H1 (cell line): Measurements from ENCODE around the gene NEK4. TPM values are rescaled to one million over a fixed set of nuclear protein-coding genes. Genes with fewer than 3 reads are reported as not detected.

Experiments used
- CTCF ChIA-PET: fragments of 300-600 bp; sonication (Branson Sonifier 250); formaldehyde crosslinking; loops from one replicate; lab custom pipeline; 2021; ENCODE audit not compliant: partially characterized antibody; lab: Charles Lee
- POLR2A ChIA-PET: fragments of 300-600 bp; sonication (Branson Sonifier 250); formaldehyde crosslinking; loops from one replicate; lab custom pipeline; 2021; ENCODE audit warnings: inconsistent platforms; ENCODE audit not compliant: partially characterized antibody; lab: Charles Lee
- DNase-seq, 2 experiments: peaks; one replicate each; pipeline versions ENCODE4 v3.0.0 to v3.0.0-alpha.2; 2010 to 2022; ENCODE audit warnings: low spot score in 2 of 2, low read depth in 1 of 2, mixed read lengths in 1 of 2
- FAIRE-seq: peaks from 2 replicates; lab custom pipeline; 2011; peaks lifted over from hg19 to GRCh38; lab: Jason Lieb, UNC
- H2AFZ ChIP-seq: 2 replicates; pipeline ENCODE4 v1.8.1; 2012; ENCODE audit warnings: low read length, inconsistent platforms
- H2AK5ac ChIP-seq: 2 replicates; pipeline ENCODE4 v1.6.1; 2013; ENCODE audit warnings: low read depth, low read length
- H2BK120ac ChIP-seq: replicated peaks from 2 replicates; pipeline ENCODE3; 2013; ENCODE audit warnings: low read depth, low read length, inconsistent platforms
- H2BK12ac ChIP-seq: 2 replicates; pipeline ENCODE4 v1.6.1; 2013; ENCODE audit warnings: low read depth, low read length
- H2BK15ac ChIP-seq: 2 replicates; pipeline ENCODE4 v1.6.1; 2013; ENCODE audit warnings: low read length
- H2BK20ac ChIP-seq: 2 replicates; pipeline ENCODE4 v1.6.1; 2013; ENCODE audit warnings: low read length
- H2BK5ac ChIP-seq: 2 replicates; pipeline ENCODE4 v1.6.1; 2013; ENCODE audit warnings: low read depth, low read length
- H3K14ac ChIP-seq: 2 replicates; pipeline ENCODE4 v1.6.1; 2013; ENCODE audit warnings: inconsistent platforms; ENCODE audit not compliant: insufficient read length
- H3K18ac ChIP-seq: 2 replicates; pipeline ENCODE4 v1.6.1; 2013; ENCODE audit warnings: low read length; ENCODE audit errors: extremely low read depth
- H3K23ac ChIP-seq: 2 replicates; pipeline ENCODE4 v1.6.1; 2013; ENCODE audit warnings: inconsistent platforms; ENCODE audit not compliant: insufficient read length
- H3K23me2 ChIP-seq: 2 replicates; pipeline ENCODE4 v1.6.1; 2013; ENCODE audit warnings: low read depth, low read length
- H3K27ac ChIP-seq: 2 replicates; pipeline ENCODE4 v1.6.1; 2011; ENCODE audit warnings: low read depth, low read length, inconsistent platforms
- H3K27me3 ChIP-seq, 4 experiments: replicated peaks in 1 of 4; 1 replicate in 1 of 4; 2 replicates in 3 of 4; pipeline versions ENCODE4 v1.6.1 to v1.8.1; 2011 to 2013; ENCODE audit warnings: low read length in 3 of 4, mild to moderate bottlenecking in 3 of 4, inconsistent platforms in 2 of 4, mixed read lengths in 2 of 4, moderate library complexity in 1 of 4; ENCODE audit not compliant: control insufficient read depth in 3 of 4, insufficient read depth in 3 of 4; ENCODE audit errors: extremely low read depth in 1 of 4
- H3K36me3 ChIP-seq, 4 experiments: 2 replicates each; pipeline versions ENCODE4 v1.6.1 to v1.8.1; 2011 to 2013; ENCODE audit warnings: mild to moderate bottlenecking in 4 of 4, low read length in 3 of 4, moderate library complexity in 2 of 4, control low read depth in 1 of 4, inconsistent platforms in 1 of 4; ENCODE audit not compliant: insufficient read depth in 4 of 4, control insufficient read depth in 2 of 4
- H3K4ac ChIP-seq: replicated peaks from 2 replicates; pipeline ENCODE3; 2013; ENCODE audit warnings: low read length, low read depth, mixed read lengths, inconsistent platforms; ENCODE audit not compliant: insufficient read length
- H3K4me1 ChIP-seq, 4 experiments: replicated peaks in 1 of 4; 1 replicate in 1 of 4; 2 replicates in 3 of 4; pipeline versions ENCODE4 v1.6.1 to v1.8.1; 2011 to 2013; ENCODE audit warnings: low read length in 3 of 4, inconsistent platforms in 2 of 4, mixed read lengths in 1 of 4; ENCODE audit not compliant: insufficient read depth in 4 of 4, control insufficient read depth in 3 of 4
- H3K4me2 ChIP-seq, 2 experiments: 2 replicates each; pipeline versions ENCODE4 v1.6.1 to v1.8.1; 2011 to 2013; ENCODE audit warnings: low read depth in 2 of 2, low read length in 2 of 2, control low read depth in 1 of 2, inconsistent platforms in 1 of 2, mild to moderate bottlenecking in 1 of 2; ENCODE audit not compliant: insufficient read depth in 1 of 2
- H3K4me3 ChIP-seq, 4 experiments: fragments of 200-600, 300-600 bp in 1 of 4; sonication (generic), shearing (Covaris generic), sonication (Bioruptor Twin) in 1 of 4; 2 replicates each; pipeline versions ENCODE4 v1.5.1 to v1.8.1; 2011 to 2016; ENCODE audit warnings: low read length in 4 of 4, low read depth in 3 of 4, control low read depth in 2 of 4, inconsistent platforms in 2 of 4, mild to moderate bottlenecking in 2 of 4, mixed read lengths in 1 of 4, moderate library complexity in 1 of 4; ENCODE audit not compliant: insufficient read depth in 2 of 4; ENCODE audit errors: extremely low read depth in 1 of 4
- H3K56ac ChIP-seq: replicated peaks from 2 replicates; pipeline ENCODE3; 2013; ENCODE audit warnings: low read depth, mild to moderate bottlenecking, mixed read lengths, low read length, inconsistent platforms; ENCODE audit not compliant: insufficient read length
- H3K79me1 ChIP-seq: 2 replicates; pipeline ENCODE4 v1.6.1; 2013; ENCODE audit warnings: low read depth, low read length, control low read depth
- H3K79me2 ChIP-seq, 2 experiments: 2 replicates each; pipeline versions ENCODE4 v1.6.1 to v1.8.1; 2012 to 2013; ENCODE audit warnings: low read length in 2 of 2, mild to moderate bottlenecking in 2 of 2, inconsistent platforms in 1 of 2; ENCODE audit not compliant: insufficient read depth in 2 of 2, control insufficient read depth in 1 of 2
- H3K9ac ChIP-seq, 4 experiments: replicated peaks in 1 of 4; 1 replicate in 1 of 4; 2 replicates in 3 of 4; pipeline versions ENCODE4 v1.6.1 to v1.8.1; 2011 to 2013; ENCODE audit warnings: low read depth in 3 of 4, low read length in 3 of 4, control low read depth in 2 of 4, mild to moderate bottlenecking in 2 of 4, moderate library complexity in 2 of 4, inconsistent platforms in 1 of 4; ENCODE audit errors: extremely low read depth in 1 of 4
- H3K9me3 ChIP-seq, 2 experiments: 2 replicates each; pipeline versions ENCODE4 v1.6.1 to v1.8.1; 2012 to 2013; ENCODE audit warnings: mild to moderate bottlenecking in 2 of 2, moderate library complexity in 2 of 2, control low read depth in 1 of 2, inconsistent platforms in 1 of 2, low read depth in 1 of 2, low read length in 1 of 2, mixed read lengths in 1 of 2; ENCODE audit not compliant: insufficient read depth in 2 of 2
- H4K20me1 ChIP-seq, 2 experiments: replicated peaks in 1 of 2; 2 replicates each; pipeline versions ENCODE3 to v1.8.1; 2011 to 2013; ENCODE audit warnings: inconsistent platforms in 2 of 2, low read length in 2 of 2, mild to moderate bottlenecking in 1 of 2; ENCODE audit not compliant: insufficient read depth in 2 of 2, control insufficient read depth in 1 of 2
- H4K5ac ChIP-seq: 2 replicates; pipeline ENCODE4 v1.6.1; 2013; ENCODE audit warnings: low read length, low read depth, mixed read lengths, inconsistent platforms; ENCODE audit not compliant: insufficient read length
- H4K8ac ChIP-seq: 2 replicates; pipeline ENCODE4 v1.8.0; 2013; ENCODE audit warnings: mild to moderate bottlenecking, moderate library complexity, low read length, inconsistent platforms; ENCODE audit not compliant: insufficient read depth; ENCODE audit errors: extremely low read depth
- H4K91ac ChIP-seq: replicated peaks from 2 replicates; pipeline ENCODE3; 2013; ENCODE audit warnings: low read length, mixed read lengths, inconsistent platforms; ENCODE audit not compliant: insufficient read length
- ASH2L ChIP-seq: fragments of 200-600, 300-600 bp; sonication (generic); IDR thresholded peaks from one replicate; pipeline ENCODE4 v1.7.1; 2017; ENCODE audit warnings: low read length
- BCL11A ChIP-seq, 2 experiments: IDR thresholded peaks; one replicate each; pipeline ENCODE4 v1.6.1; 2011; ENCODE audit warnings: low read depth in 2 of 2, low read length in 2 of 2, mild to moderate bottlenecking in 2 of 2
- EGR1 ChIP-seq: IDR thresholded peaks from 2 replicates; pipeline ENCODE4 v1.6.1; 2011; ENCODE audit warnings: low read depth, low read length, borderline replicate concordance
- EP300 ChIP-seq, 2 experiments: IDR thresholded peaks; 1 replicate in 1 of 2; 2 replicates in 1 of 2; pipeline ENCODE4 v1.6.1; 2011 to 2012; ENCODE audit warnings: low read depth in 2 of 2, low read length in 2 of 2, mild to moderate bottlenecking in 2 of 2, borderline replicate concordance in 1 of 2, inconsistent platforms in 1 of 2, moderate library complexity in 1 of 2
- GABPA ChIP-seq: IDR thresholded peaks from 2 replicates; pipeline ENCODE4 v1.6.1; 2011; ENCODE audit warnings: mild to moderate bottlenecking, low read length, moderate library complexity, borderline replicate concordance; ENCODE audit not compliant: insufficient read depth
- HDAC2 ChIP-seq, 2 experiments: fragments of 300-600 bp in 1 of 2; sonication (generic) in 1 of 2; IDR thresholded peaks; 2 replicates each; pipeline ENCODE4 v1.6.1; 2011 to 2012; ENCODE audit warnings: low read depth in 2 of 2, low read length in 2 of 2, mild to moderate bottlenecking in 2 of 2, moderate library complexity in 2 of 2, borderline replicate concordance in 1 of 2, inconsistent platforms in 1 of 2
- KDM4A ChIP-seq: IDR thresholded peaks from one replicate; pipeline ENCODE4 v1.7.1; 2012; ENCODE audit warnings: low read depth, mild to moderate bottlenecking, moderate library complexity, low read length, inconsistent platforms; ENCODE audit not compliant: severe bottlenecking
- NANOG ChIP-seq: IDR thresholded peaks from 2 replicates; pipeline ENCODE4 v1.6.1; 2011; ENCODE audit warnings: low read length, low read depth, mild to moderate bottlenecking, inconsistent platforms; ENCODE audit not compliant: insufficient read depth, poor library complexity, severe bottlenecking
- POLR2A ChIP-seq, 2 experiments: IDR thresholded peaks; 1 replicate in 1 of 2; 2 replicates in 1 of 2; pipeline ENCODE4 v1.6.1; 2011; ENCODE audit warnings: low read depth in 2 of 2, low read length in 2 of 2, mild to moderate bottlenecking in 2 of 2; ENCODE audit errors: control extremely low read depth in 1 of 2
- POLR2AphosphoS5 ChIP-seq: IDR thresholded peaks from 2 replicates; pipeline ENCODE4 v1.6.1; 2011; ENCODE audit warnings: low read depth, low read length
- SIRT6 ChIP-seq: IDR thresholded peaks from one replicate; pipeline ENCODE4 v1.7.1; 2012; ENCODE audit warnings: low read length, inconsistent platforms
- SRF ChIP-seq: IDR thresholded peaks from 2 replicates; pipeline ENCODE4 v1.6.1; 2011; ENCODE audit warnings: mild to moderate bottlenecking, low read depth, low read length, moderate library complexity
- TBP ChIP-seq: IDR thresholded peaks from 2 replicates; pipeline ENCODE4 v1.6.1; 2011; ENCODE audit warnings: low read depth, low read length, improper control_type of control experiment
- ZNF274 ChIP-seq: IDR thresholded peaks from 2 replicates; pipeline ENCODE4 v1.7.0; 2012; ENCODE audit warnings: low read length, borderline replicate concordance; ENCODE audit errors: extremely low read depth
- WGBS, 2 experiments: shearing (Covaris generic) in 1 of 2; methylation state at CpG; one replicate each; pipeline versions ENCODE4 v1.1.6 to v1.1.7; 2013 to 2015; ENCODE audit warnings: low lambda C conversion rate in 2 of 2, mixed read lengths in 2 of 2, inconsistent platforms in 1 of 2, low coverage in 1 of 2, missing lambda C conversion rate in 1 of 2; ENCODE audit not compliant: insufficient replicate concordance in 2 of 2, insufficient coverage in 1 of 2, insufficient read length in 1 of 2; ENCODE audit errors: extremely low coverage in 1 of 2, missing lambda C conversion rate in 1 of 2; 5-methylcytosine and 5-hydroxymethylcytosine counted together
- polyA plus RNA-seq, 7 experiments: library from polyadenylated mRNA; depleted of rRNA in 3 of 7; stranded (reverse) in 5 of 7; unstranded in 2 of 7; fragments of >200 nt in 5 of 7; fragments of 200-250 nt in 2 of 7; gene quantifications; 1 replicate in 5 of 7; 2 replicates in 1 of 7; 4 replicates in 1 of 7; pipeline versions ENCODE4 v1.2.1 to v1.2.3, GENCODE V29; 2011 to 2013; ENCODE audit warnings: missing spikeins in 2 of 7, mixed read lengths in 2 of 7
- total RNA-seq: library from RNA; stranded (reverse); fragmentation: NEBNext Ultra II Directional; extraction: Animal tissue kit (Norgen Biotek cat#: 25700); gene quantifications from 2 replicates; pipeline ENCODE4 v1.2.1, GENCODE V29; 2021
- TF ChIP-seq, protein P1 (sequence below): IDR thresholded peaks from 2 replicates; pipeline ENCODE4 v1.6.1; 2011; ENCODE audit warnings: low read depth, mild to moderate bottlenecking, low read length; ENCODE audit not compliant: insufficient read depth

NEK4 gene
- total and polyA plus RNA-seq, 2 of the 8 experiments (the other 6 are each of a cell fraction or from before 2014, with no cell fraction given): 7.5 to 40.0 TPM

DNA sequence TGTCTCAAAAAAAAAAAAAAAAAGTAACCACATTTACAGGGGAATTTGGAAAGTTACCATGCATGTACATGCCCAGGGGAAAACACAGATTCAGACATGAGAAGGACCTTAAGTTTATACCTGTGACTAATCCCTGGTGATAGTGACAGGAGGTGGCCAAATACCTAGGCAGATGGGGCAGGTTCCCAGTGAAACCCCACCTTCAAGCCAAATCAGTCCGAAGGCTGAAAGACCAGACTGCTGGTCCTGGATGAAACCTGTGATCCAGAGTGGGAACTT lies 49.1 kb downstream of the NEK4 start:
- Histone ChIP-seq H2BK15ac (no peak overlapping the region), H3K18ac (no peak overlapping the region), H3K4ac (no peak overlapping the region), H4K8ac (no peak overlapping the region), H2AK5ac (no peak overlapping the region), H4K5ac (no peak overlapping the region), H2BK12ac (no peak overlapping the region), H2AFZ (no peak overlapping the region), H3K23ac (no peak overlapping the region), H2BK20ac (no peak overlapping the region), H3K79me1 (no peaks in the 10 kb centered on the region), H4K20me1 (no peaks in the 10 kb centered on the region), H3K4me1 (no peaks in the 10 kb centered on the region), H3K56ac (no peak overlapping the region), H3K14ac (no peak overlapping the region), H3K4me3 (no peak overlapping the region), H3K9me3 (no peaks in the 10 kb centered on the region), H3K4me2 (no peak overlapping the region), H3K27me3 (no peaks in the 10 kb centered on the region), H3K9ac (no peak overlapping the region), H4K91ac (no peak overlapping the region), H3K79me2 (no peaks in the 10 kb centered on the region), H3K27ac (no peak overlapping the region), H2BK120ac (no peak overlapping the region), H3K23me2 (no peaks in the 10 kb centered on the region), H2BK5ac (no peak overlapping the region), H3K36me3 (no peaks in the 10 kb centered on the region; a peak in 1 of 8 replicates)
- DNase-seq: no peak
- CTCF ChIA-PET: no interaction called here
- POLR2A ChIA-PET: interaction anchor here (8.9 kb wide), 1 partner anchor 30 kb away, joined by 106 read pairs; the partner anchor contains the start of genes GNL3 and PBRM1
- 100% methylated on average over 1 of the region's 1 CpG; no CpG with 5 or more reads in 1 of the 2 experiments for WGBS, 2 experiments
- TF ChIP-seq GABPA: no peak
- TF ChIP-seq SRF: no peak
- TF ChIP-seq ASH2L: no peak
- TF ChIP-seq NANOG: no peak
- no peak for TF ChIP-seq SIRT6
- no peak for TF ChIP-seq HDAC2 (IDR thresholded peaks at IDR 0.05; ENCODE audit: borderline replicate concordance in 1 of 2, low read depth in 2 of 2, low read length in 2 of 2)
- TF ChIP-seq POLR2A (IDR thresholded peaks at IDR 0.05; ENCODE audit: control extremely low read depth in 1 of 2, low read depth in 2 of 2, low read length in 2 of 2): no peak
- TF ChIP-seq BCL11A (IDR thresholded peaks at IDR 0.05; ENCODE audit: low read depth in 2 of 2, low read length in 2 of 2): no peak
- no peak for TF ChIP-seq TBP
- no peak for TF ChIP-seq EGR1
- TF ChIP-seq KDM4A: no peak
- TF ChIP-seq, protein P1, sequence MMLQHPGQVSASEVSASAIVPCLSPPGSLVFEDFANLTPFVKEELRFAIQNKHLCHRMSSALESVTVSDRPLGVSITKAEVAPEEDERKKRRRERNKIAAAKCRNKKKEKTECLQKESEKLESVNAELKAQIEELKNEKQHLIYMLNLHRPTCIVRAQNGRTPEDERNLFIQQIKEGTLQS: no peak
- no peak for TF ChIP-seq EP300 (IDR thresholded peaks at IDR 0.05; ENCODE audit: borderline replicate concordance in 1 of 2, low read depth in 2 of 2, low read length in 2 of 2)
- TF ChIP-seq ZNF274: no peak
- TF ChIP-seq POLR2AphosphoS5: no peak
- no peak for FAIRE-seq
